Dermis blood vessel endothelial cell (primary cell): ENCODE data around the gene PNMA1. TPM values are rescaled to one million over a fixed set of nuclear protein-coding genes. Genes with fewer than 3 reads are reported as not detected.

Experiments used
- DNase-seq: peaks from one replicate; pipeline ENCODE4 v3.0.0; 2010
- total RNA-seq: library from RNA; depleted of rRNA; stranded (reverse); fragments of >200 nt; gene quantifications from 2 replicates; pipeline ENCODE4 v1.2.3, GENCODE V29; 2014

Gene PNMA1
- total RNA-seq, 1 donor from 2014 or later: 15.7 TPM

- no peak for DNase-seq
Measured at GRCh38 chr14:73749706-73750530, 35.7 kb upstream of the PNMA1 start.

- DNase-seq: no peak
Measured at GRCh38 chr14:73748858-73749357, 34.7 kb upstream of the PNMA1 start.

- DNase-seq: no peak
Measured at GRCh38 chr14:73747379-73748211, 33.4 kb upstream of the PNMA1 start.

GRCh38 chr14:73746520-73747378, 32.6 kb upstream of the PNMA1 start:
- no peak for DNase-seq

GRCh38 chr14:73745571-73746519, 31.7 kb upstream of the PNMA1 start:
- no peak for DNase-seq

- no peak for DNase-seq
Measured at GRCh38 chr14:73744874-73745529, 30.8 kb upstream of the PNMA1 start.

- DNase-seq: no peak
Measured at GRCh38 chr14:73744175-73744867, 30.1 kb upstream of the PNMA1 start.

GRCh38 chr14:73743431-73743931, 29.3 kb upstream of the PNMA1 start:
- DNase-seq: peak; percentile 70

GRCh38 chr14:73742520-73743238, 28.5 kb upstream of the PNMA1 start:
- DNase-seq: no peak

- DNase-seq: no peak
Measured at GRCh38 chr14:73741876-73742519, 27.8 kb upstream of the PNMA1 start.

GRCh38 chr14:73741386-73741875, 27.2 kb upstream of the PNMA1 start:
- DNase-seq: peak; percentile 93

- DNase-seq: no peak
Measured at GRCh38 chr14:73740618-73741326, 26.6 kb upstream of the PNMA1 start.

GRCh38 chr14:73739899-73740617, 25.9 kb upstream of the PNMA1 start:
- DNase-seq: no peak

GRCh38 chr14:73739174-73739898, 25.2 kb upstream of the PNMA1 start:
- no peak for DNase-seq

- DNase-seq: no peak
Measured at GRCh38 chr14:73738518-73739173, 24.5 kb upstream of the PNMA1 start.

- no peak for DNase-seq
Measured at GRCh38 chr14:73736842-73737241, 22.7 kb upstream of the PNMA1 start.
